H1 (cell line): ENCODE results near the gene SCN11A. TPM values are rescaled to one million over a fixed set of nuclear protein-coding genes. Genes with fewer than 3 reads are reported as not detected.

Experiments used
- CTCF ChIA-PET: fragments of 300-600 bp; sonication (Branson Sonifier 250); formaldehyde crosslinking; loops from one replicate; lab custom pipeline; 2021; ENCODE audit not compliant: partially characterized antibody; lab: Charles Lee
- POLR2A ChIA-PET: fragments of 300-600 bp; sonication (Branson Sonifier 250); formaldehyde crosslinking; loops from one replicate; lab custom pipeline; 2021; ENCODE audit warnings: inconsistent platforms; ENCODE audit not compliant: partially characterized antibody; lab: Charles Lee
- DNase-seq, 2 experiments: peaks; one replicate each; pipeline versions ENCODE4 v3.0.0 to v3.0.0-alpha.2; 2010 to 2022; ENCODE audit warnings: low spot score in 2 of 2, low read depth in 1 of 2, mixed read lengths in 1 of 2
- FAIRE-seq: peaks from 2 replicates; lab custom pipeline; 2011; peaks lifted over from hg19 to GRCh38; lab: Jason Lieb, UNC
- H2AFZ ChIP-seq: 2 replicates; pipeline ENCODE4 v1.8.1; 2012; ENCODE audit warnings: low read length, inconsistent platforms
- H2AK5ac ChIP-seq: 2 replicates; pipeline ENCODE4 v1.6.1; 2013; ENCODE audit warnings: low read depth, low read length
- H2BK120ac ChIP-seq: replicated peaks from 2 replicates; pipeline ENCODE3; 2013; ENCODE audit warnings: low read depth, low read length, inconsistent platforms
- H2BK12ac ChIP-seq: 2 replicates; pipeline ENCODE4 v1.6.1; 2013; ENCODE audit warnings: low read depth, low read length
- H2BK15ac ChIP-seq: 2 replicates; pipeline ENCODE4 v1.6.1; 2013; ENCODE audit warnings: low read length
- H2BK20ac ChIP-seq: 2 replicates; pipeline ENCODE4 v1.6.1; 2013; ENCODE audit warnings: low read length
- H2BK5ac ChIP-seq: 2 replicates; pipeline ENCODE4 v1.6.1; 2013; ENCODE audit warnings: low read depth, low read length
- H3K14ac ChIP-seq: 2 replicates; pipeline ENCODE4 v1.6.1; 2013; ENCODE audit warnings: inconsistent platforms; ENCODE audit not compliant: insufficient read length
- H3K18ac ChIP-seq: 2 replicates; pipeline ENCODE4 v1.6.1; 2013; ENCODE audit warnings: low read length; ENCODE audit errors: extremely low read depth
- H3K23ac ChIP-seq: 2 replicates; pipeline ENCODE4 v1.6.1; 2013; ENCODE audit warnings: inconsistent platforms; ENCODE audit not compliant: insufficient read length
- H3K23me2 ChIP-seq: 2 replicates; pipeline ENCODE4 v1.6.1; 2013; ENCODE audit warnings: low read depth, low read length
- H3K27ac ChIP-seq: 2 replicates; pipeline ENCODE4 v1.6.1; 2011; ENCODE audit warnings: low read depth, low read length, inconsistent platforms
- H3K27me3 ChIP-seq, 4 experiments: replicated peaks in 1 of 4; 1 replicate in 1 of 4; 2 replicates in 3 of 4; pipeline versions ENCODE4 v1.6.1 to v1.8.1; 2011 to 2013; ENCODE audit warnings: low read length in 3 of 4, mild to moderate bottlenecking in 3 of 4, inconsistent platforms in 2 of 4, mixed read lengths in 2 of 4, moderate library complexity in 1 of 4; ENCODE audit not compliant: control insufficient read depth in 3 of 4, insufficient read depth in 3 of 4; ENCODE audit errors: extremely low read depth in 1 of 4
- H3K36me3 ChIP-seq, 4 experiments: 2 replicates each; pipeline versions ENCODE4 v1.6.1 to v1.8.1; 2011 to 2013; ENCODE audit warnings: mild to moderate bottlenecking in 4 of 4, low read length in 3 of 4, moderate library complexity in 2 of 4, control low read depth in 1 of 4, inconsistent platforms in 1 of 4; ENCODE audit not compliant: insufficient read depth in 4 of 4, control insufficient read depth in 2 of 4
- H3K4ac ChIP-seq: replicated peaks from 2 replicates; pipeline ENCODE3; 2013; ENCODE audit warnings: low read length, low read depth, mixed read lengths, inconsistent platforms; ENCODE audit not compliant: insufficient read length
- H3K4me1 ChIP-seq, 4 experiments: replicated peaks in 1 of 4; 1 replicate in 1 of 4; 2 replicates in 3 of 4; pipeline versions ENCODE4 v1.6.1 to v1.8.1; 2011 to 2013; ENCODE audit warnings: low read length in 3 of 4, inconsistent platforms in 2 of 4, mixed read lengths in 1 of 4; ENCODE audit not compliant: insufficient read depth in 4 of 4, control insufficient read depth in 3 of 4
- H3K4me2 ChIP-seq, 2 experiments: 2 replicates each; pipeline versions ENCODE4 v1.6.1 to v1.8.1; 2011 to 2013; ENCODE audit warnings: low read depth in 2 of 2, low read length in 2 of 2, control low read depth in 1 of 2, inconsistent platforms in 1 of 2, mild to moderate bottlenecking in 1 of 2; ENCODE audit not compliant: insufficient read depth in 1 of 2
- H3K4me3 ChIP-seq, 4 experiments: fragments of 200-600, 300-600 bp in 1 of 4; sonication (generic), shearing (Covaris generic), sonication (Bioruptor Twin) in 1 of 4; 2 replicates each; pipeline versions ENCODE4 v1.5.1 to v1.8.1; 2011 to 2016; ENCODE audit warnings: low read length in 4 of 4, low read depth in 3 of 4, control low read depth in 2 of 4, inconsistent platforms in 2 of 4, mild to moderate bottlenecking in 2 of 4, mixed read lengths in 1 of 4, moderate library complexity in 1 of 4; ENCODE audit not compliant: insufficient read depth in 2 of 4; ENCODE audit errors: extremely low read depth in 1 of 4
- H3K56ac ChIP-seq: replicated peaks from 2 replicates; pipeline ENCODE3; 2013; ENCODE audit warnings: low read depth, mild to moderate bottlenecking, mixed read lengths, low read length, inconsistent platforms; ENCODE audit not compliant: insufficient read length
- H3K79me1 ChIP-seq: 2 replicates; pipeline ENCODE4 v1.6.1; 2013; ENCODE audit warnings: low read depth, low read length, control low read depth
- H3K79me2 ChIP-seq, 2 experiments: 2 replicates each; pipeline versions ENCODE4 v1.6.1 to v1.8.1; 2012 to 2013; ENCODE audit warnings: low read length in 2 of 2, mild to moderate bottlenecking in 2 of 2, inconsistent platforms in 1 of 2; ENCODE audit not compliant: insufficient read depth in 2 of 2, control insufficient read depth in 1 of 2
- H3K9ac ChIP-seq, 4 experiments: replicated peaks in 1 of 4; 1 replicate in 1 of 4; 2 replicates in 3 of 4; pipeline versions ENCODE4 v1.6.1 to v1.8.1; 2011 to 2013; ENCODE audit warnings: low read depth in 3 of 4, low read length in 3 of 4, control low read depth in 2 of 4, mild to moderate bottlenecking in 2 of 4, moderate library complexity in 2 of 4, inconsistent platforms in 1 of 4; ENCODE audit errors: extremely low read depth in 1 of 4
- H3K9me3 ChIP-seq, 2 experiments: 2 replicates each; pipeline versions ENCODE4 v1.6.1 to v1.8.1; 2012 to 2013; ENCODE audit warnings: mild to moderate bottlenecking in 2 of 2, moderate library complexity in 2 of 2, control low read depth in 1 of 2, inconsistent platforms in 1 of 2, low read depth in 1 of 2, low read length in 1 of 2, mixed read lengths in 1 of 2; ENCODE audit not compliant: insufficient read depth in 2 of 2
- H4K20me1 ChIP-seq, 2 experiments: replicated peaks in 1 of 2; 2 replicates each; pipeline versions ENCODE3 to v1.8.1; 2011 to 2013; ENCODE audit warnings: inconsistent platforms in 2 of 2, low read length in 2 of 2, mild to moderate bottlenecking in 1 of 2; ENCODE audit not compliant: insufficient read depth in 2 of 2, control insufficient read depth in 1 of 2
- H4K5ac ChIP-seq: 2 replicates; pipeline ENCODE4 v1.6.1; 2013; ENCODE audit warnings: low read length, low read depth, mixed read lengths, inconsistent platforms; ENCODE audit not compliant: insufficient read length
- H4K8ac ChIP-seq: 2 replicates; pipeline ENCODE4 v1.8.0; 2013; ENCODE audit warnings: mild to moderate bottlenecking, moderate library complexity, low read length, inconsistent platforms; ENCODE audit not compliant: insufficient read depth; ENCODE audit errors: extremely low read depth
- H4K91ac ChIP-seq: replicated peaks from 2 replicates; pipeline ENCODE3; 2013; ENCODE audit warnings: low read length, mixed read lengths, inconsistent platforms; ENCODE audit not compliant: insufficient read length
- MAFK ChIP-seq: IDR thresholded peaks from 2 replicates; pipeline ENCODE4 v1.6.1; 2012; ENCODE audit warnings: low read depth, mild to moderate bottlenecking, improper control_type of control experiment, low read length
- NRF1 ChIP-seq: IDR thresholded peaks from 2 replicates; pipeline ENCODE4 v1.6.1; 2011; ENCODE audit warnings: mild to moderate bottlenecking, low read depth, low read length, improper control_type of control experiment
- SIRT6 ChIP-seq: IDR thresholded peaks from one replicate; pipeline ENCODE4 v1.7.1; 2012; ENCODE audit warnings: low read length, inconsistent platforms
- TAF1 ChIP-seq: IDR thresholded peaks from 2 replicates; pipeline ENCODE4 v1.6.1; 2011; ENCODE audit warnings: mild to moderate bottlenecking, low read depth, low read length
- TBP ChIP-seq: IDR thresholded peaks from 2 replicates; pipeline ENCODE4 v1.6.1; 2011; ENCODE audit warnings: low read depth, low read length, improper control_type of control experiment
- YY1 ChIP-seq: IDR thresholded peaks from 2 replicates; pipeline ENCODE4 v1.6.1; 2011; ENCODE audit warnings: low read depth, mild to moderate bottlenecking, low read length
- WGBS, 2 experiments: shearing (Covaris generic) in 1 of 2; methylation state at CpG; one replicate each; pipeline versions ENCODE4 v1.1.6 to v1.1.7; 2013 to 2015; ENCODE audit warnings: low lambda C conversion rate in 2 of 2, mixed read lengths in 2 of 2, inconsistent platforms in 1 of 2, low coverage in 1 of 2, missing lambda C conversion rate in 1 of 2; ENCODE audit not compliant: insufficient replicate concordance in 2 of 2, insufficient coverage in 1 of 2, insufficient read length in 1 of 2; ENCODE audit errors: extremely low coverage in 1 of 2, missing lambda C conversion rate in 1 of 2; 5-methylcytosine and 5-hydroxymethylcytosine counted together
- polyA plus RNA-seq, 7 experiments: library from polyadenylated mRNA; depleted of rRNA in 3 of 7; stranded (reverse) in 5 of 7; unstranded in 2 of 7; fragments of >200 nt in 5 of 7; fragments of 200-250 nt in 2 of 7; gene quantifications; 1 replicate in 5 of 7; 2 replicates in 1 of 7; 4 replicates in 1 of 7; pipeline versions ENCODE4 v1.2.1 to v1.2.3, GENCODE V29; 2011 to 2013; ENCODE audit warnings: missing spikeins in 2 of 7, mixed read lengths in 2 of 7
- total RNA-seq: library from RNA; stranded (reverse); fragmentation: NEBNext Ultra II Directional; extraction: Animal tissue kit (Norgen Biotek cat#: 25700); gene quantifications from 2 replicates; pipeline ENCODE4 v1.2.1, GENCODE V29; 2021

SCN11A gene
- total and polyA plus RNA-seq, 2 of the 8 experiments (the other 6 are each of a cell fraction or from before 2014, with no cell fraction given) = 0.11 to 0.21 TPM

DNA sequence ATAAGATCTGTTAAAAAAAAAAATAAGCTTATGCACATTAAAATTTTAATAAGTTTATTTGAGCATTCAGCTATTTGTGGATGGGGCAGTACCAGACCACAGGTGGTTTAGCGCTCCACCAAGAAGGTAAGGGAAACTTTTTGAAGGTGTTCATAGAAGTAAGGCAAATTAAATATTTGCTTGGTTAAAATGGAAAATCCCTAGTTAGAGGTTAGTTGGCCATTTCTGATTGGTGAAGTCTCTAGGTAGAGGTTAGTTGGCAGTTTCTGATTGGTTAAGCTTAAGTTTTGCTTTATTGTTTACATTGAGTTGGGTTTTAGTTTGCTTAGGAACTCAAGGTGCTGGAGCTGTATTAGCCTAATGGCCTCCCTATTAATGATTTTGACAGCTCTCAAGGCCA is 30.7 kb downstream of the SCN11A start:
- H2BK15ac ChIP-seq = no peak overlapping the region
- no peak overlapping the region for H2AFZ ChIP-seq
- no peaks in the 10 kb centered on the region for H3K79me2 ChIP-seq
- H3K18ac ChIP-seq = no peak overlapping the region
- H4K8ac ChIP-seq = no peak overlapping the region
- H4K91ac ChIP-seq = no peak overlapping the region
- WGBS, 2 experiments = 100% methylated on average over 1 of the region's 1 CpG; no CpG with 5 or more reads in 1 of the 2 experiments
- DNase-seq = no peak
- CTCF ChIA-PET = interaction anchor here (0.6 to 2.8 kb wide), 5 partner anchors 9 to 477 kb away, joined by 3 to 9 read pairs (median 4); no protein-coding TSS in a partner anchor
- H3K14ac ChIP-seq = no peak overlapping the region
- no peaks in the 10 kb centered on the region for H4K20me1 ChIP-seq
- H3K23me2 ChIP-seq = no peaks in the 10 kb centered on the region
- FAIRE-seq = no peak
- H2BK5ac ChIP-seq = no peak overlapping the region
- H2AK5ac ChIP-seq = no peak overlapping the region
- H4K5ac ChIP-seq = no peak overlapping the region
- TF ChIP-seq MAFK = no peak
- no peak for TF ChIP-seq YY1
- no peak for TF ChIP-seq NRF1
- no peak for TF ChIP-seq TBP
- no peak for TF ChIP-seq TAF1
- TF ChIP-seq SIRT6 = no peak
- POLR2A ChIA-PET = interaction anchor here (1.0 kb wide), 1 partner anchor 31 kb away, joined by 3 read pairs; no protein-coding TSS in a partner anchor
- no peak overlapping the region for H3K56ac ChIP-seq
- H3K4me1 ChIP-seq = no peaks in the 10 kb centered on the region
- no peak overlapping the region for H3K4me2 ChIP-seq
- no peak overlapping the region for H2BK12ac ChIP-seq
- H3K27ac ChIP-seq = no peak overlapping the region
- no peaks in the 10 kb centered on the region for H3K36me3 ChIP-seq
- H3K9ac ChIP-seq = no peak overlapping the region
- H3K23ac ChIP-seq = no peak overlapping the region
- H3K4me3 ChIP-seq = no peak overlapping the region
- no peak overlapping the region for H2BK20ac ChIP-seq
- H2BK120ac ChIP-seq = no peak overlapping the region
- H3K4ac ChIP-seq = no peak overlapping the region
- H3K9me3 ChIP-seq = no peaks in the 10 kb centered on the region
- H3K79me1 ChIP-seq = no peaks in the 10 kb centered on the region
- H3K27me3 ChIP-seq = no peaks in the 10 kb centered on the region
